Measurements from ENCODE around the gene RUNX3. TPM values are rescaled to one million over a fixed set of nuclear protein-coding genes. Genes with fewer than 3 reads are reported as not detected.

RUNX3 gene
- total RNA-seq, 2 donors from 2014 or later = 6.8 to 8.5 TPM

DNA sequence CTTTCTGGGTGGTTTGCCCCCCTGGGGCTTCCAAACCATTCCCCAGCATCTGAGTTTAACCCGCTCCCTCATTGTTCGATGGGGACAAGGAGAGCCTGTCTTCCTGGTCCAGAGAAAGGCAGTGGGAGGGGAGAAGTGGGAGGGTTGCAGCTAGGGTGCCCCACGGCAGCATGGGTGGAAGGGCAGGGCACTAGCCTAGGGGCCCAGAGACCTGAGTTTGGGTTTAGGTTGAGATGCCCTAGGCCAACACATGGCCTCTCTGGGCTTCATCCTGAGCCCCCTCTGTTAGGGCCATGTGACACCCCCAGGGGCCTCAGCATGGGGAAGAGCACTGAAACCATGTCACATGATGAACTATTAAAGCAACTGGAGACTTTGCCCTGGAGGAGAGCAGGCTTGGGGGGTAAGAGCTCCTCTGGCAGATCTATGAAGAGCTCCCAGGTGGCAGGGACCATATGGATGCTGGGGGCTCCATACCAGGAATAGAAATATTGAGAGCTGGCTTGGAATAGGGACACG is 9.7 kb upstream of the RUNX3 start:
- Histone ChIP-seq H3K4me1 (ENCODE audit: control insufficient read depth in 1 of 2, low read depth in 2 of 2) (no peaks in the 10 kb centered on the region), H3K4me3 (no peak overlapping the region), H3K9me3 (no peaks in the 10 kb centered on the region), H3K27ac (no peak overlapping the region), H3K27me3 (replicated peaks; ENCODE audit: insufficient read depth) (no peaks in the 10 kb centered on the region), H3K36me3 (no peaks in the 10 kb centered on the region)
- TF ChIP-seq, protein P1, sequence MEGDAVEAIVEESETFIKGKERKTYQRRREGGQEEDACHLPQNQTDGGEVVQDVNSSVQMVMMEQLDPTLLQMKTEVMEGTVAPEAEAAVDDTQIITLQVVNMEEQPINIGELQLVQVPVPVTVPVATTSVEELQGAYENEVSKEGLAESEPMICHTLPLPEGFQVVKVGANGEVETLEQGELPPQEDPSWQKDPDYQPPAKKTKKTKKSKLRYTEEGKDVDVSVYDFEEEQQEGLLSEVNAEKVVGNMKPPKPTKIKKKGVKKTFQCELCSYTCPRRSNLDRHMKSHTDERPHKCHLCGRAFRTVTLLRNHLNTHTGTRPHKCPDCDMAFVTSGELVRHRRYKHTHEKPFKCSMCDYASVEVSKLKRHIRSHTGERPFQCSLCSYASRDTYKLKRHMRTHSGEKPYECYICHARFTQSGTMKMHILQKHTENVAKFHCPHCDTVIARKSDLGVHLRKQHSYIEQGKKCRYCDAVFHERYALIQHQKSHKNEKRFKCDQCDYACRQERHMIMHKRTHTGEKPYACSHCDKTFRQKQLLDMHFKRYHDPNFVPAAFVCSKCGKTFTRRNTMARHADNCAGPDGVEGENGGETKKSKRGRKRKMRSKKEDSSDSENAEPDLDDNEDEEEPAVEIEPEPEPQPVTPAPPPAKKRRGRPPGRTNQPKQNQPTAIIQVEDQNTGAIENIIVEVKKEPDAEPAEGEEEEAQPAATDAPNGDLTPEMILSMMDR (IDR thresholded peaks at IDR 0.05) = no peak
- DNase-seq (ENCODE audit: low spot score) = no peak
- ATAC-seq (ENCODE audit: insufficient number of reproducible peaks, low FRiP score, low read depth) = no peak

DNA sequence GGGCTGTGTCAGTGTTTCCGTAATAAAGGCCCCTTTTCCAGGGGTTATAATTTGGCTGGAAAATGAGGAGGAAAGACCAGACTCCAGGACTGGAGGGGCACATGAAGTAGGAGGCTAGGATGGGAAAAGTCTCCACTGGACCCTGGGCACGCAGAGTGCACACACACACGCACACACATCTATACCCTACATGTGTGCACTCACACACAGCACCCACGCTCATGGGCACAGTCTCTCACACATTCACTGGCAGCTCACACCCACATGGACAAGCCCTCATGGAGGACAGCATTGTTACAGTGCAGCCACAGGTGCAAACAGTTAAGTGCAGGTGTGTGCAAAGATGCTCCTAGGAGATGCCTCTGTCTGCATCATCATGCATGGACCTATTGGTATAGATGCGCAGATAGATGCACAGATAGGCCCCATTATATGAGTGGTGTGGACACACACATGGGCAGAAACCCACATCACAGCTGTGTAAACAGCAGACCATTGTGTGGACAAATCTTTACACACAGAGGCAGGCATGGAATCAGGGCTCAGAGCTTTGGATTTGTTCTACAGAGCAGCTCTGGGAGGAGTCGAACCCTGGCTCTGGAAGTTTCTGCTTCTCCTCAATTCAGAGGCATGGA is 9.1 kb upstream of the RUNX3 start:
- no peak for DNase-seq (ENCODE audit: low spot score)
- Histone ChIP-seq H3K27me3 (replicated peaks; ENCODE audit: insufficient read depth) (no peaks in the 10 kb centered on the region), H3K4me3 (no peak overlapping the region), H3K27ac (no peak overlapping the region), H3K4me1 (ENCODE audit: control insufficient read depth in 1 of 2, low read depth in 2 of 2) (no peaks in the 10 kb centered on the region), H3K9me3 (no peaks in the 10 kb centered on the region), H3K36me3 (no peaks in the 10 kb centered on the region)
- TF ChIP-seq, protein P1 (IDR thresholded peaks at IDR 0.05) = no peak
- no peak for ATAC-seq (ENCODE audit: insufficient number of reproducible peaks, low FRiP score, low read depth)

DNA sequence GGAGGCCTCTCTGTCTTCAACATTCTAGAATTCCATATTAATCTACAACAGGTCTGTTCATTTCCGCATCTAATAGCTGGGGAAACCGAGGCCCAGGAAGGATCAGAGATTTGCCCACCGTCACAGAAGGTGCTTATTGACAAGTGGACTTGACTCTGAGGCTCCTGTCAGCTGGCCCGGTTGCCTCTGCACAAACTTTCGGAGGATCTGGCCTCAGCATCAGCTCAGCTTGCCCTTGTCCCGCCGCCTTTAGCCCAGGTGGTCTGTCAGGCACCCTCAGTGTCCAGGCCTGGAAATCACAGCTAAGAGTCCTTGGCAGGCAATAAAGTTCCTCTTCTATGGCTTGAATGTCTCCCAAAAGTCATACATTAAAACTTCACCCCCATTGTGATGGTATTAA is 8.2 kb upstream of the RUNX3 start:
- ATAC-seq (ENCODE audit: insufficient number of reproducible peaks, low FRiP score, low read depth) (no peak), DNase-seq (ENCODE audit: low spot score) (no peak)
- Histone ChIP-seq H3K27ac (no peak overlapping the region), H3K36me3 (no peaks in the 10 kb centered on the region), H3K27me3 (replicated peaks; ENCODE audit: insufficient read depth) (no peaks in the 10 kb centered on the region), H3K9me3 (no peaks in the 10 kb centered on the region), H3K4me1 (ENCODE audit: control insufficient read depth in 1 of 2, low read depth in 2 of 2) (no peaks in the 10 kb centered on the region), H3K4me3 (no peak overlapping the region)
- TF ChIP-seq, protein P1 (IDR thresholded peaks at IDR 0.05) = no peak

DNA sequence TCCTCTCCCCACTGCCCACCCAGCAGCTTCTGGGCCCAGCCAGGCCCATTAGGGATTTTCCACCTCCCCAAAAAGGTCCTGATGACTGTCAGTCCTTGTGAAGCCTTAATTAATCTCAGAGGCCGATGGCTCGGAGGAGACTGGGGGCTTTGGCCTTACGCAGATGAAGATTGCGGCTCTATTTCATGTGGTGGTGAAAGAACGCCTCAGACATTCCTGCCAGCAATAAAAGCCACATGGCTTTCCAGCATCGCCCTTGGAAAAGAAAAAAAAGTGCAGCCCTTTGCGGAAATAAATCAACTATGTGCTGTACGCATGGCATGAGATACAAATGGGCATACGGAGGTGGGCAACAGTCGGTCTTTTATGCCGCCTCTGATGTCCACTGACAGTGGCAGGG is 6.6 kb upstream of the RUNX3 start:
- Histone ChIP-seq H3K36me3 (no peaks in the 10 kb centered on the region), H3K9me3 (no peaks in the 10 kb centered on the region), H3K4me1 (ENCODE audit: control insufficient read depth in 1 of 2, low read depth in 2 of 2) (peaks cover 3% of the 10 kb centered on the region in 2 donors), H3K4me3 (no peak overlapping the region), H3K27me3 (replicated peaks; ENCODE audit: insufficient read depth) (no peaks in the 10 kb centered on the region), H3K27ac (no peak overlapping the region)
- TF ChIP-seq, protein P1 (IDR thresholded peaks at IDR 0.05) = no peak
- DNase-seq (ENCODE audit: low spot score) = no peak
- no peak for ATAC-seq (ENCODE audit: insufficient number of reproducible peaks, low FRiP score, low read depth)

DNA sequence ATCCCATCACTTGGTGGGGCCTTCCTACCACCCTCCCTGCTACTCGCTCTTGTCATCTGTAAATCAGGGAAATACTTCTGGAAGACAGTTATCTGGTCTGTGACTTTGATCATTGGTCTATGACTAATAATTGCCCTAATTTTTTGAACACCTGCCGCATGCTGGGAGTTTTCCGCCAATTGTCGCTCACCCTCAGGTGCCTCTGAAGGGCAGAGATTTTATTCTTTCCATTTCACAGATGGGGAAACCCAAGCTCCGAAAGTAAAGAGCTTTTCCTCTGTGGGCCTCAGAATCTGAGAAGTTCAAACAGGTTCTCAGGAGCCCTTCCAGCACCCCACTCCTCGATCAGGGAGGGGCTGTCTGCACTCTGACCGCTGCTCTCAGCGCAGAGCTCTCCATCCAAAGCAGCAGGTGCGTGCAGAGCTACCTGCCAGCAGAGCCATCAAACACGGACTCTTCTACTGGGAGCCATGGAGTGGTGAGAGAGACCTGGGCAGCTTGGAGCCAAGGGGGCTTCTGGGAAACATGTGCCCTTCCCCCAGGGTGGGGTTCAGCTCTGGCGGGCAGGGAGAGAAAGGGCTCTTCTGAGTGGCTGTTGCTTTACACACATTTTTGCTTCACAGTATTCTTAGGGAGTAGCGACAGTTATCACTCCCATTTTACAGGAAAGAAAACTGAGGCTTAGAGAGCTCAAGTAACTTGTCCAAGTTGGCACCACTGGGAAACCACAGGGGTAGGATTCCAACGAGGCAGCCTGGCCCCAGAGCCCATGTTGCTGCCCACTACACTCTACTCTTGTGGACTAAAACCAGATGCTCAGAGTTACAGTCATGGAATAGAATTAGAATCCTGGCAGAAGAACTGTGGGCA is 5.8 kb upstream of the RUNX3 start:
- TF ChIP-seq, protein P1 (IDR thresholded peaks at IDR 0.05) = no peak
- Histone ChIP-seq H3K27me3 (replicated peaks; ENCODE audit: insufficient read depth) (peaks cover 7% of the 10 kb centered on the region), H3K9me3 (no peaks in the 10 kb centered on the region), H3K4me3 (no peak overlapping the region), H3K27ac (no peak overlapping the region), H3K36me3 (no peaks in the 10 kb centered on the region), H3K4me1 (ENCODE audit: control insufficient read depth in 1 of 2, low read depth in 2 of 2) (peaks cover 4 to 12% of the 10 kb centered on the region in 2 donors)
- DNase-seq (ENCODE audit: low spot score) (no peak), ATAC-seq (ENCODE audit: insufficient number of reproducible peaks, low FRiP score, low read depth) (no peak)

All from thoracic aorta (tissue), 2 donors.